ENCODE data around the gene CTDP1.
"Not testable (repeated sequence)": the region's sequence is repeated elsewhere in the genome, so short reads cannot be mapped to it uniquely, and the experiment has no call there.

Gene CTDP1

GRCh38 chr18:79727211-79727610 is 47.6 kb downstream of the CTDP1 start:
- DNase-seq = no peak

- no peak for DNase-seq
These were observed 49.5 kb downstream of the CTDP1 start for GRCh38 chr18:79728931-79729586.

DNA sequence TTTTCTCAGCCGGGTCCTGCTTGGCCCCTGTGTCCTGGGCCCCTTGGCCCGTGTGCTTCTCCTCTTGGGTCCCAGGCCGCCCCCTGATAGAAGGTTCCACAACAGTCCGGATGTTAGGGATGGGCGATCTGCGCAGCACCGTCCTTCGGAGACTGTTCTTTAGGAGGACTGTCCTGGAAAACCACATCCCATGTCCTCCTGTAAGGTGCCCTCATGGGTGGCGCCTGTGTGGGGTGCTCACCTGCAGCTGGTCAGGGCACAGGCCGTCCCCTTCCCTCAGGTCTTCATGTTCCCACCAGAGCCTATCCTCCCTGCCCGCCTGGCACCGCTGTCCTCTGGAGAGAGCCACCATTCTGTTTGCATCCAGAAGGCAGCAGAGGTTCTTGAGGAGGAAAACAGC is 50.0 kb downstream of the CTDP1 start:
- no peak for DNase-seq

- DNase-seq = no peak
These were observed 51.2 kb downstream of the CTDP1 start for GRCh38 chr18:79730804-79731203.

GRCh38 chr18:79731881-79732720 is 52.5 kb downstream of the CTDP1 start:
- not testable (repeated sequence) for DNase-seq

DNA sequence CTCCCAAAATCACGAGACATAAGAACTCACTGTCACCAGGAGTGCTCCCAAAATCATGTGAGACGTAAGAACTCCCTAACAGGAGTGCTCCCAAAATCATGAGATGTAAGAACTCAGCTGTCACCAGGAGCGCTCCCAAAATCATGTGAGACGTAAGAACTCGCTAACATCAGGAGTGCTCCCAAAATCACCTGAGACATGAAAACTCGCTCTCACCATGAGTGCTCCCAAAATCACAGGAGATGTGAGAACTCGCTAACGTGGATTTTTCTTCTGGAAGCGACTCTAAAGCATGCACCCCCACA is 53.1 kb downstream of the CTDP1 start:
- DNase-seq = no peak

GRCh38 chr18:79733135-79733701 is 53.6 kb downstream of the CTDP1 start:
- no peak for DNase-seq

GRCh38 chr18:79733986-79734770 is 54.6 kb downstream of the CTDP1 start:
- DNase-seq = no peak

DNA sequence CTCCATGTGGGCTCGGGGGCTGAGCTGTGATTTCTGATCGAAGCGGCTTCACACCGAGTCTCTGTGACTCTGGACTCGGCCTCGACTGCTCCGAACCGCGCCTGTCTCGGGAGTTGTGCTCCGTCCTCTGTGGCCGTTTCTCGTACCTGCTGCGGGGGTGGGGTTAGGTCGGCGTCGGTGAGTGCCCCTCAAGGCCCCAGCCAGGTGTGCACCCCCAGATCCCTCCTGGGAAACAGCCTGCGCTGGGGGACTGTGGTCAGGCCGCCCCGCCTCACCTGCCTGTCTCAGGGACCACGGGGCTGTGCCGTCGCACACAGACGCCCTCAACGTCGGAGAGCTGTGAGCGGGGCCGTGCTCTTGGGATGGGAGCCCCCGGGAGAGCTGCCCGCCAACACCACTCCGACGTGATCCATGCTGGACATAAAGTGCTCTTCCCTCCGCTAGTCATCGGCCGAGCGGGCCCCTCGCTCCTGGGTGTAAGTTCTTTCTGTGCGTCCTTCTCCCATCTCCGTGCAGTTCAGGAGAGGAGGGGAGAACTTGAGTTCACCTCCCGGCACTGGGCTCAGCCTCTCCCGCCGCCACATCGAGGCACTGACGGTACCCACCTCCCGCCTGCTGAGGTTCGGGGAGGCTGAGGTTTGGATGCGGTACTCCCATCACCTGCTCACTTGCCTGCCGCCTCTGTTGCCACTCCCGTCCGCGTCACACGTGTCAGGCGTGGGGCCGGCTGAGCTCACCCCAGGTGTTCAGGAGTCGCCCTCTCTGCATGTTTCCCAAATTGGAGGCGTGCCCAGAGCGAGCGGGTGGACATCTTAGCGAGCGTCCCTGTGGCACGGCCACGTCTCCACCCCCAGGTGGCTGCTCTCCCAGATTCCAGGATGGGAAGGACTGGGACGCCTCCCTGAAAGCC is 55.7 kb downstream of the CTDP1 start:
- DNase-seq = no peak

DNA sequence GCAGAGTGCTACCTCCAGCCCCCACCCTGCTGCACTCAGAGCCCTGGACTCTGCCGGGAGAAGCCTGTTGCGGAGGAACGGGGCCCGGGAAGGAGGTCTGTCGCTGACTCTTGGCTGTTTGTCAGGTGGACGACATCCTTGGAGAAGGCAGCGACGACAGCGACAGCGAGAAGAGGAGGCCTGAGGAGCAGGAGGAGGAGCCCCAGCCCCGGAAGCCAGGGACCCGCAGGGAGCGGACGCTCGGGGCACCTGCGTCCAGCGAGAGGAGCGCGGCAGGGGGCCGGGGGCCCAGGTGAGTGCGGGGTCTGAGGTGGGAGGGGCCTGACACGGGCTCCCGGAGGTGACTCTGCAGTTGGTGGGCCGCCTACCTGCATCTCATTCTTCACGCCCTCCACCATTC is 56.6 kb downstream of the CTDP1 start:
- DNase-seq = no peak

DNA sequence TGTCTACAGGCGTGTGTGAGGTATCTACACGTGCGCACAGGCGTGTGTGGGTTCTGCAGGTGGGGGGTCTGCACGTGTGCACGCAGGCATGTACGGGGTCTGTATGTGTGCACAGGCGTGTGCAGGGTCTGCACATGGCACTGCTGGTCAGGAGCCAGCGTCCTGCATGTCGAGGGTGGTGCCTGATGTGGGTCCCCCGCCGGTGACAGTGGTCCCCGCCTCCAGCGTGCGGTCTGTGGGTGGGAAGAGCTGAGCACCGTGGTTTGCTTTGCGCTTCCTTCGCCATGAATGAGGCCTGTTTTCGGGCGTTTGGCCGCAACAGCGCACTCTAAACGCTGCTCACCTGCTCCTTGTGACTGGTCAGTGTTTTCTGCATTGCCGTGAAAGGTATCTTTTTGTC is 57.2 kb downstream of the CTDP1 start:
- DNase-seq = no peak

DNA sequence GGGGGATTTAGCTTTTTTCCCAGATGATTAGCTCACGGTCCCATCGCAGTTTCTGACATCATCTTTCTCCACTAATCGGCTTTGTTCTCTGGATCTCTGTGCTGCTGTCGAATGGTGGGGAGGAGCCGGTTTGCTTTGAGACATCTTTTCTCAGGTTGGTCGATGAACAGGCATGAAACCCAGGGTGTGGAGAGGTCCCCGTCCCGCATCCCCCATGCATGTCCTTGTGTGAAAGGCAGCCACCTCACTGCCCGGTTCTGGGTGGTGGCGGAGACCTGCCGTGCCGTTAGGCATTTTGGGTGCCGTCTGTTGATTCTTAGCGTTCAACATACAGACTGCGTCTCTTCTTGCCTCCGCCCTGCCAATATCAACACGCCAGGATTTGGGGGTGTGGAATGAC is 57.8 kb downstream of the CTDP1 start:
- no peak for DNase-seq

DNA sequence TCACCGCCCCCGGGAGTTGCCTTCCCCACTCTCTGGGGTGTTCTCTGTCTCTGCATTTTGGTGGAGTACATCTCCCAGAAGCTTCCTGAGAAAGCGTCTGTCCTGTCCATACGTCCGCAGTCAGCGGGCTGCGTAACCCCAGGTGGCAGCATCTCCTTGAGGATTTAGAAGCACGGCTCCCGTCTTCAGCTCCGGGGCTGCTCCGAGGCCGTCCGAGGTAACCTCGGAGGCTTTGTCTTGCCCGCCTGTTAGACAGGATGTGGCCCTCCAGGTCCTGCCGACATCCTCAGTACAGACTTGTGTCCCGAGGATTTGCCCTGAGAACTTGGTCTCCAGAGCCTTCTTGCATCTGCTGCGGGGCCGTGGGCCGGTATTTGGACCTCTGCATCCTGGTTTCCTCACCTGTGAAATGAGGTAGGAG is 58.4 kb downstream of the CTDP1 start:
- DNase-seq = no peak

- no peak for DNase-seq
These were observed 59.2 kb downstream of the CTDP1 start for GRCh38 chr18:79738581-79739439.

DNA sequence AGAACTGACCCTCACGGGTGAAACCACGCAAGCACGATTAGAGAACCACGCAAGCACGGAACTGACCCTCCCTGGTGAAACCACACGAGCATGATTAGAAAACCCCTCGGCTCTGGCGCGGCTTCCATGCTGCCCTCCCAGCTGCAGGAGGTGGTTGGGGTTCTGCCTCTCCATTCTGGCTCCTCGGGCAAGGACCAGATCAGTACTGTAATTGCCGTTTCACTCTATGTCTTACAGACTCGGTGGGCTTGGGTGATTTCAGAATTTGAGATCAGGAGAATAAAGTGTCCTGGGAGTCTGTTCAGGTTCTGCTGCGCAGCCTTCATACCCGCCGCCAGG is 59.8 kb downstream of the CTDP1 start:
- no peak for DNase-seq

- DNase-seq = not testable (repeated sequence)
These were observed 60.4 kb downstream of the CTDP1 start for GRCh38 chr18:79740047-79740446.

GRCh38 chr18:79740521-79741361 is 61.1 kb downstream of the CTDP1 start:
- DNase-seq = no peak

GRCh38 chr18:79741362-79741700 is 61.7 kb downstream of the CTDP1 start:
- no peak for DNase-seq

DNA sequence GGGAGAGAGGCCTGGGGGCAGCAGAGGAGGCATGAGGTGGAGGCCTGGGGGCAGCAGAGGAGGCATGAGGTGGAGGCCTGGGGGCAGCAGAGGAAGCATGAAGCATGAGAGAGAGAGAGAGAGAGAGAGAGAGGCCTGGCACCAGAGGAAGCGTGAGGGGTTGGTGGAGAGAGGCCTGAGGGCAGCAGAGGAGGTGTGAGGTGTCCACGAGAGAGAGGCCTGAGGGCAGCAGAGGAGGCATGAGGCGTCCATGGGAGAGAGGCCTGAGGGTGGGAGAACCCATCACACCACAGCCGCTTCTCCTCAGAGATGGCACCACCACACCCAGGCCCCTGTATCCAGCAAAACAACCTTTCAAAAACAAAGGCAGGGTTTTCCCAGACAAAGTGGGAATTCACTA is 62.5 kb downstream of the CTDP1 start:
- no peak for DNase-seq

GRCh38 chr18:79744625-79745024 is 65.0 kb downstream of the CTDP1 start:
- DNase-seq = no peak

DNA sequence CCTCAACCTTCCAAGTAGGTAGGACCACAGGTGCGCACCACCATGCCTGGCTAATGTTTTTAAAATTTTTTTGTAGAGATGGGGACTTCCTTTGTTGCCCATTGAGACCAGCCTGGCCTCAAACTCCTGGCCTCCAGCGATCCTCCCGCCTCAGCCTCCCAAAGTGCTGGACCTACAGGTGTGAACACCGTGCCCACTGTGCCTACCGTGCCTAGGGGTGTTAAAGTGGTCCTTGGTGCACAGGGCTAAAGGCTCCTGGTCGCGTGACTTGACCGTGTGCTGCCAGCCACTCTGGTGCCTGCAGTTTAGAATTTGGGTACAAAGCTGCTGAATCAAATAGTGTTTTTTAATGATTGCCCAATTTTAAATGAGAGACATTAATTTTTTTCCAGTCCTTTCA is 67.1 kb downstream of the CTDP1 start:
- no peak for DNase-seq
